ENCODE results near the gene PRKAG2.
"Not testable (repeated sequence)": the region's sequence is repeated elsewhere in the genome, so short reads cannot be mapped to it uniquely, and the experiment has no call there.

The PRKAG2 gene

GRCh38 chr7:151790095-151790829, 86.7 kb downstream of the PRKAG2 start:
- Mint-ChIP-seq H3K27ac (no peak overlapping the region), H3K27me3 (no peaks in the 10 kb centered on the region), H3K9me3 (ENCODE audit: low read depth) (no peaks in the 10 kb centered on the region), H3K36me3 (peaks cover 5% of the 10 kb centered on the region), H3K4me1 (ENCODE audit: low read depth) (peaks cover 21% of the 10 kb centered on the region), H3K4me3 (no peak overlapping the region)

GRCh38 chr7:151789380-151789947, 87.5 kb downstream of the PRKAG2 start:
- Mint-ChIP-seq H3K27ac (no peak overlapping the region), H3K4me3 (no peak overlapping the region), H3K27me3 (no peaks in the 10 kb centered on the region), H3K36me3 (peaks cover 5% of the 10 kb centered on the region), H3K9me3 (ENCODE audit: low read depth) (no peaks in the 10 kb centered on the region), H3K4me1 (ENCODE audit: low read depth) (peaks cover 21% of the 10 kb centered on the region)

- Mint-ChIP-seq H3K27me3 (no peaks in the 10 kb centered on the region), H3K4me1 (ENCODE audit: low read depth) (peaks cover 25% of the 10 kb centered on the region), H3K9me3 (ENCODE audit: low read depth) (no peaks in the 10 kb centered on the region), H3K36me3 (peaks cover 5% of the 10 kb centered on the region), H3K27ac (no peak overlapping the region), H3K4me3 (no peak overlapping the region)
Observed at GRCh38 chr7:151787348-151787747, 89.6 kb downstream of the PRKAG2 start.

- H3K27ac Mint-ChIP-seq = no peak overlapping the region
- no peaks in the 10 kb centered on the region for H3K9me3 Mint-ChIP-seq (ENCODE audit: low read depth)
- H3K36me3 Mint-ChIP-seq = peaks cover 5% of the 10 kb centered on the region
- no peaks in the 10 kb centered on the region for H3K27me3 Mint-ChIP-seq
- H3K4me1 Mint-ChIP-seq (ENCODE audit: low read depth) = peaks cover 25% of the 10 kb centered on the region
- no peak overlapping the region for H3K4me3 Mint-ChIP-seq
Observed at GRCh38 chr7:151786936-151787335, 90.0 kb downstream of the PRKAG2 start.

- H3K36me3 Mint-ChIP-seq = peaks cover 5% of the 10 kb centered on the region
- H3K4me1 Mint-ChIP-seq (ENCODE audit: low read depth) = peaks cover 25% of the 10 kb centered on the region
- no peaks in the 10 kb centered on the region for H3K27me3 Mint-ChIP-seq
- H3K27ac Mint-ChIP-seq = no peak overlapping the region
- no peak overlapping the region for H3K4me3 Mint-ChIP-seq
- H3K9me3 Mint-ChIP-seq (ENCODE audit: low read depth) = no peaks in the 10 kb centered on the region
Observed at GRCh38 chr7:151786241-151786640, 90.7 kb downstream of the PRKAG2 start.

GRCh38 chr7:151785681-151785965, 91.3 kb downstream of the PRKAG2 start:
- no peak overlapping the region for H3K27ac Mint-ChIP-seq

GRCh38 chr7:151784853-151785680, 91.8 kb downstream of the PRKAG2 start:
- Mint-ChIP-seq H3K27me3 (no peaks in the 10 kb centered on the region), H3K4me3 (no peak overlapping the region), H3K36me3 (peaks cover 3% of the 10 kb centered on the region), H3K4me1 (ENCODE audit: low read depth) (peaks cover 22% of the 10 kb centered on the region), H3K27ac (no peak overlapping the region), H3K9me3 (ENCODE audit: low read depth) (no peaks in the 10 kb centered on the region)

More at GRCh38 chr7:151785681-151785965, 91.3 kb downstream of the PRKAG2 start:
- H3K4me1 Mint-ChIP-seq (ENCODE audit: low read depth) = peaks cover 25% of the 10 kb centered on the region
- peaks cover 5% of the 10 kb centered on the region for H3K36me3 Mint-ChIP-seq
- no peaks in the 10 kb centered on the region for H3K27me3 Mint-ChIP-seq
- H3K4me3 Mint-ChIP-seq = no peak overlapping the region
- H3K9me3 Mint-ChIP-seq (ENCODE audit: low read depth) = no peaks in the 10 kb centered on the region

- H3K36me3 Mint-ChIP-seq = peaks cover 4% of the 10 kb centered on the region
- H3K9me3 Mint-ChIP-seq (ENCODE audit: low read depth) = no peaks in the 10 kb centered on the region
Observed at GRCh38 chr7:151783958-151784575, 92.8 kb downstream of the PRKAG2 start.

GRCh38 chr7:151782598-151783448, 94.1 kb downstream of the PRKAG2 start:
- peak overlapping the region; percentile 90 for H3K27ac Mint-ChIP-seq
- H3K27me3 Mint-ChIP-seq = no peaks in the 10 kb centered on the region
- peak overlapping the region; percentile 84 for H3K4me3 Mint-ChIP-seq
- no peaks in the 10 kb centered on the region for H3K9me3 Mint-ChIP-seq (ENCODE audit: low read depth)
- H3K4me1 Mint-ChIP-seq (ENCODE audit: low read depth) = peaks cover 6% of the 10 kb centered on the region
- peaks cover 10% of the 10 kb centered on the region for H3K36me3 Mint-ChIP-seq

More at GRCh38 chr7:151783958-151784575, 92.8 kb downstream of the PRKAG2 start:
- no peak overlapping the region for H3K4me3 Mint-ChIP-seq
- no peaks in the 10 kb centered on the region for H3K27me3 Mint-ChIP-seq
- peak overlapping the region; percentile 10 for H3K27ac Mint-ChIP-seq
- H3K4me1 Mint-ChIP-seq (ENCODE audit: low read depth) = peaks cover 16% of the 10 kb centered on the region

- H3K4me1 Mint-ChIP-seq (ENCODE audit: low read depth); H3K27me3 Mint-ChIP-seq; H3K9me3 Mint-ChIP-seq (ENCODE audit: low read depth); H3K36me3 Mint-ChIP-seq: not testable (repeated sequence)
- Mint-ChIP-seq H3K4me3 (peak overlapping the region; percentile 84), H3K27ac (peak overlapping the region; percentile 90)
Observed at GRCh38 chr7:151782256-151782597, 94.7 kb downstream of the PRKAG2 start.

- H3K27ac Mint-ChIP-seq = no peak overlapping the region
- H3K9me3 Mint-ChIP-seq (ENCODE audit: low read depth) = no peaks in the 10 kb centered on the region
- peaks cover 10% of the 10 kb centered on the region for H3K36me3 Mint-ChIP-seq
Observed at GRCh38 chr7:151781161-151781845, 95.6 kb downstream of the PRKAG2 start.

GRCh38 chr7:151780631-151781030, 96.3 kb downstream of the PRKAG2 start:
- H3K9me3 Mint-ChIP-seq (ENCODE audit: low read depth) = no peaks in the 10 kb centered on the region
- H3K27ac Mint-ChIP-seq = no peak overlapping the region
- peaks cover 6% of the 10 kb centered on the region for H3K4me1 Mint-ChIP-seq (ENCODE audit: low read depth)
- H3K27me3 Mint-ChIP-seq = no peaks in the 10 kb centered on the region
- H3K4me3 Mint-ChIP-seq = no peak overlapping the region
- peaks cover 10% of the 10 kb centered on the region for H3K36me3 Mint-ChIP-seq

More at GRCh38 chr7:151781161-151781845, 95.6 kb downstream of the PRKAG2 start:
- H3K4me1 Mint-ChIP-seq (ENCODE audit: low read depth) = peaks cover 6% of the 10 kb centered on the region
- H3K27me3 Mint-ChIP-seq = no peaks in the 10 kb centered on the region
- peak overlapping the region; percentile 27 for H3K4me3 Mint-ChIP-seq

- Mint-ChIP-seq H3K27ac (no peak overlapping the region), H3K4me1 (ENCODE audit: low read depth) (peaks cover 6% of the 10 kb centered on the region), H3K9me3 (ENCODE audit: low read depth) (no peaks in the 10 kb centered on the region), H3K4me3 (no peak overlapping the region), H3K27me3 (no peaks in the 10 kb centered on the region), H3K36me3 (peaks cover 10% of the 10 kb centered on the region)
Observed at GRCh38 chr7:151779678-151780077, 97.2 kb downstream of the PRKAG2 start.

GRCh38 chr7:151779255-151779654, 97.7 kb downstream of the PRKAG2 start:
- Mint-ChIP-seq H3K9me3 (ENCODE audit: low read depth) (no peaks in the 10 kb centered on the region), H3K27ac (no peak overlapping the region), H3K4me1 (ENCODE audit: low read depth) (peaks cover 6% of the 10 kb centered on the region), H3K27me3 (no peaks in the 10 kb centered on the region), H3K36me3 (peaks cover 10% of the 10 kb centered on the region), H3K4me3 (no peak overlapping the region)
